ENCODE measurements around the gene ATP8B4.
"Not testable (repeated sequence)": the region's sequence is repeated elsewhere in the genome, so short reads cannot be mapped to it uniquely, and the experiment has no call there.

ATP8B4 gene

GRCh38 chr15:49985463-49985862 is 133.6 kb downstream of the ATP8B4 start:
- Histone ChIP-seq H3K4me1 (ENCODE audit: control insufficient read depth, insufficient read depth, low read length) (no peaks in the 10 kb centered on the region), H3K36me3 (ENCODE audit: control insufficient read depth, insufficient read depth, low read length) (no peaks in the 10 kb centered on the region), H3K27me3 (ENCODE audit: control insufficient read depth, insufficient read depth, low read length) (no peaks in the 10 kb centered on the region), H3K9me3 (ENCODE audit: control insufficient read depth, insufficient read depth, low read length) (no peaks in the 10 kb centered on the region), H3K4me3 (ENCODE audit: low read length) (no peak overlapping the region), H3K27ac (ENCODE audit: low read length) (no peak overlapping the region)
- DNase-seq (ENCODE audit: low read depth, low spot score) = no peak
- no CpG with 5 or more reads among the region's 4 CpGs for WGBS (ENCODE audit: insufficient coverage, insufficient read length)

- no peak for DNase-seq (ENCODE audit: low read depth, low spot score)
- H3K27me3 ChIP-seq (ENCODE audit: control insufficient read depth, insufficient read depth, low read length) = no peaks in the 10 kb centered on the region
- no peak overlapping the region for H3K4me3 ChIP-seq (ENCODE audit: low read length)
- no peaks in the 10 kb centered on the region for H3K36me3 ChIP-seq (ENCODE audit: control insufficient read depth, insufficient read depth, low read length)
- H3K4me1 ChIP-seq (ENCODE audit: control insufficient read depth, insufficient read depth, low read length) = no peaks in the 10 kb centered on the region
- H3K27ac ChIP-seq (ENCODE audit: low read length) = no peak overlapping the region
- H3K9me3 ChIP-seq (ENCODE audit: control insufficient read depth, insufficient read depth, low read length) = no peaks in the 10 kb centered on the region
- WGBS (ENCODE audit: insufficient coverage, insufficient read length) = no CpG with 5 or more reads among the region's 2 CpGs
Observed at GRCh38 chr15:49984436-49984835, 134.6 kb downstream of the ATP8B4 start.

GRCh38 chr15:49982584-49982983 is 136.4 kb downstream of the ATP8B4 start:
- no peaks in the 10 kb centered on the region for H3K4me1 ChIP-seq (ENCODE audit: control insufficient read depth, insufficient read depth, low read length)
- no peak overlapping the region for H3K27ac ChIP-seq (ENCODE audit: low read length)
- no peaks in the 10 kb centered on the region for H3K36me3 ChIP-seq (ENCODE audit: control insufficient read depth, insufficient read depth, low read length)
- no peaks in the 10 kb centered on the region for H3K27me3 ChIP-seq (ENCODE audit: control insufficient read depth, insufficient read depth, low read length)
- no peaks in the 10 kb centered on the region for H3K9me3 ChIP-seq (ENCODE audit: control insufficient read depth, insufficient read depth, low read length)
- H3K4me3 ChIP-seq (ENCODE audit: low read length) = no peak overlapping the region
- no CpG with 5 or more reads among the region's 3 CpGs for WGBS (ENCODE audit: insufficient coverage, insufficient read length)
- no peak for DNase-seq (ENCODE audit: low read depth, low spot score)

GRCh38 chr15:49979705-49980382 is 139.2 kb downstream of the ATP8B4 start:
- no peak overlapping the region for H3K4me3 ChIP-seq (ENCODE audit: low read length)
- no peak overlapping the region for H3K27ac ChIP-seq (ENCODE audit: low read length)
- no peaks in the 10 kb centered on the region for H3K36me3 ChIP-seq (ENCODE audit: control insufficient read depth, insufficient read depth, low read length)
- no peak for DNase-seq (ENCODE audit: low read depth, low spot score)
- no peaks in the 10 kb centered on the region for H3K4me1 ChIP-seq (ENCODE audit: control insufficient read depth, insufficient read depth, low read length)
- WGBS (ENCODE audit: insufficient coverage, insufficient read length) = no CpG with 5 or more reads among the region's 2 CpGs
- H3K27me3 ChIP-seq (ENCODE audit: control insufficient read depth, insufficient read depth, low read length) = no peaks in the 10 kb centered on the region
- no peaks in the 10 kb centered on the region for H3K9me3 ChIP-seq (ENCODE audit: control insufficient read depth, insufficient read depth, low read length)

- H3K4me3 ChIP-seq (ENCODE audit: low read length) = no peak overlapping the region
- H3K4me1 ChIP-seq (ENCODE audit: control insufficient read depth, insufficient read depth, low read length) = no peaks in the 10 kb centered on the region
- no peak for DNase-seq (ENCODE audit: low read depth, low spot score)
- no peaks in the 10 kb centered on the region for H3K36me3 ChIP-seq (ENCODE audit: control insufficient read depth, insufficient read depth, low read length)
- no peak overlapping the region for H3K27ac ChIP-seq (ENCODE audit: low read length)
- WGBS (ENCODE audit: insufficient coverage, insufficient read length) = no CpG with 5 or more reads among the region's 2 CpGs
- no peaks in the 10 kb centered on the region for H3K9me3 ChIP-seq (ENCODE audit: control insufficient read depth, insufficient read depth, low read length)
- no peaks in the 10 kb centered on the region for H3K27me3 ChIP-seq (ENCODE audit: control insufficient read depth, insufficient read depth, low read length)
Observed at GRCh38 chr15:49978121-49978520, 140.9 kb downstream of the ATP8B4 start.

DNA sequence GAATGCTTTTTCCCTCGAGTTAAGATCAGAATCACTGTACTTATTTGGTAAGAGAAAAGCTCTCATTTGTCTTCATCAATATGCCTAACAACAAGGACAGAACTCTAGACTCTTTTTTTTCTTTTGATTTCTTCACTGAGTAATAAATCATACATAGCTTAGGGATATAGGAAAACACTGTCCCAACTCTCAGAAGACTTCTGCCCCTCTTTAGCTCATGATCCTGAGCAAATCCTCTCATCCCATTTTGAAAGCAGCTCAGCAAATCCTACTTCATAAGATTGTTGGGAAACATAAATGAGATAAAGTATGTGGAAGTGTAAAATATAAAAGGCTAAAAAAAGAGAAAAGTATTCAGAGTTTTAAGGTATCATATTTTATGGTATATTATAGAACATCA is 141.7 kb downstream of the ATP8B4 start:
- DNase-seq (ENCODE audit: low read depth, low spot score) = no peak
- Histone ChIP-seq H3K4me1 (ENCODE audit: control insufficient read depth, insufficient read depth, low read length) (no peaks in the 10 kb centered on the region), H3K4me3 (ENCODE audit: low read length) (no peak overlapping the region), H3K36me3 (ENCODE audit: control insufficient read depth, insufficient read depth, low read length) (no peaks in the 10 kb centered on the region), H3K27ac (ENCODE audit: low read length) (no peak overlapping the region), H3K9me3 (ENCODE audit: control insufficient read depth, insufficient read depth, low read length) (no peaks in the 10 kb centered on the region), H3K27me3 (ENCODE audit: control insufficient read depth, insufficient read depth, low read length) (no peaks in the 10 kb centered on the region)
- no CpG with 5 or more reads among the region's 1 CpG for WGBS (ENCODE audit: insufficient coverage, insufficient read length)

GRCh38 chr15:49964551-49964950 is 154.5 kb downstream of the ATP8B4 start:
- Histone ChIP-seq H3K27ac (ENCODE audit: low read length) (no peak overlapping the region), H3K9me3 (ENCODE audit: control insufficient read depth, insufficient read depth, low read length) (no peaks in the 10 kb centered on the region), H3K36me3 (ENCODE audit: control insufficient read depth, insufficient read depth, low read length) (no peaks in the 10 kb centered on the region), H3K4me3 (ENCODE audit: low read length) (no peak overlapping the region), H3K27me3 (ENCODE audit: control insufficient read depth, insufficient read depth, low read length) (no peaks in the 10 kb centered on the region), H3K4me1 (ENCODE audit: control insufficient read depth, insufficient read depth, low read length) (no peaks in the 10 kb centered on the region)
- WGBS (ENCODE audit: insufficient coverage, insufficient read length) = no CpG with 5 or more reads among the region's 1 CpG
- DNase-seq (ENCODE audit: low read depth, low spot score) = no peak

GRCh38 chr15:49964061-49964460 is 155.0 kb downstream of the ATP8B4 start:
- no peak overlapping the region for H3K27ac ChIP-seq (ENCODE audit: low read length)
- no peaks in the 10 kb centered on the region for H3K4me1 ChIP-seq (ENCODE audit: control insufficient read depth, insufficient read depth, low read length)
- no peaks in the 10 kb centered on the region for H3K9me3 ChIP-seq (ENCODE audit: control insufficient read depth, insufficient read depth, low read length)
- H3K36me3 ChIP-seq (ENCODE audit: control insufficient read depth, insufficient read depth, low read length) = no peaks in the 10 kb centered on the region
- no peaks in the 10 kb centered on the region for H3K27me3 ChIP-seq (ENCODE audit: control insufficient read depth, insufficient read depth, low read length)
- H3K4me3 ChIP-seq (ENCODE audit: low read length) = no peak overlapping the region
- DNase-seq (ENCODE audit: low read depth, low spot score) = no peak

DNA sequence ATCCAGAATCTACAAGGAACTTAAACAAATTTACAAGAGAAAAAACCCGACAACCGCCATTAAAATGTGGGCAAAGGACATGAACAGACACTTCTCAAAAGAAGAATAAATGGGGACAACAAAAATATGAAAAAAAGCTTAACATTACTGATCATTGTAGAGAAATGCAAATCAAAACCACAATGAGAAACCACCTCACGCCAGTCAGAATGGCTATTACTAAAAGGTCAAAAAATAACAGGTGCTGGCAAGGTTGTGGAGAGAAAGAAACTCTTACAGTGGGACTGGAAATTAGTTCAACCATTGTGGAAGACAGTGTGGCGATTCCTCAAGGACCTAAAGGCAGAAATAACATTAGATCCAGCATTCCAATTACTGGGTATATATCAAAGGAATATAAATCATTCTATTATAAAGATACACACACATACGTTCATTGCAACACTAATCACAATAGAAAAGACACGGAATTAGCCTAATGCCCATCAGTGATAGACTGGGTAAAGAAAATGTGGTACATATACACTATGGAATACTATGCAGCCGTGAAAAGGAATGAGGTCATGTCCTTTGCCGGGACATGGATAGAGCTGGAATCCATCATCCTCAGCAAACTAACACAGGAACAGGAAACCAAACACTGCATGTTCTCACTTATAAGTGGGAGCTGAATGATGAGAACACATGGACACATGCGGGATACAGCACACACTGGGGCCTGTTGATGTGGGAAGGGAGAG is 155.8 kb downstream of the ATP8B4 start:
- not testable (repeated sequence) for H3K27ac ChIP-seq (ENCODE audit: low read length); H3K36me3 ChIP-seq (ENCODE audit: control insufficient read depth, insufficient read depth, low read length); H3K4me1 ChIP-seq (ENCODE audit: control insufficient read depth, insufficient read depth, low read length); H3K27me3 ChIP-seq (ENCODE audit: control insufficient read depth, insufficient read depth, low read length); DNase-seq (ENCODE audit: low read depth, low spot score); H3K4me3 ChIP-seq (ENCODE audit: low read length); H3K9me3 ChIP-seq (ENCODE audit: control insufficient read depth, insufficient read depth, low read length)
- no CpG with 5 or more reads among the region's 9 CpGs for WGBS (ENCODE audit: insufficient coverage, insufficient read length)

- no CpG with 5 or more reads among the region's 3 CpGs for WGBS (ENCODE audit: insufficient coverage, insufficient read length)
- Histone ChIP-seq H3K27me3 (ENCODE audit: control insufficient read depth, insufficient read depth, low read length) (no peaks in the 10 kb centered on the region), H3K36me3 (ENCODE audit: control insufficient read depth, insufficient read depth, low read length) (no peaks in the 10 kb centered on the region), H3K4me3 (ENCODE audit: low read length) (no peak overlapping the region), H3K27ac (ENCODE audit: low read length) (no peak overlapping the region), H3K9me3 (ENCODE audit: control insufficient read depth, insufficient read depth, low read length) (no peaks in the 10 kb centered on the region), H3K4me1 (ENCODE audit: control insufficient read depth, insufficient read depth, low read length) (no peaks in the 10 kb centered on the region)
- DNase-seq (ENCODE audit: low read depth, low spot score) = no peak
Observed at GRCh38 chr15:49962044-49962602, 156.9 kb downstream of the ATP8B4 start.

Measured in iPS DF 6.9 (cell line).